HEK293 (cell line): ENCODE results near the gene MYOM1.

Experiments used
- CTCF ChIP-seq: fragments of 450-650 bp; formaldehyde crosslinking; IDR thresholded peaks from 2 replicates; pipeline ENCODE4 v1.5.1; 2016; ENCODE audit warnings: missing biosample characterization, missing genetic modification characterization
- PRDM2 ChIP-seq: fragments of 450-650 bp; formaldehyde crosslinking; IDR thresholded peaks from 2 replicates; pipeline ENCODE4 v1.5.1; 2016; ENCODE audit warnings: missing biosample characterization, missing genetic modification characterization, borderline replicate concordance
- ZFP41 ChIP-seq: fragments of 450-650 bp; formaldehyde crosslinking; IDR thresholded peaks from 2 replicates; pipeline ENCODE4 v1.5.1; 2016; ENCODE audit warnings: missing biosample characterization, missing genetic modification characterization, borderline replicate concordance
- ZNF175 ChIP-seq: fragments of 450-650 bp; formaldehyde crosslinking; IDR thresholded peaks from 2 replicates; pipeline ENCODE4 v1.5.1; 2016; ENCODE audit warnings: missing biosample characterization, missing genetic modification characterization
- ZNF514 ChIP-seq: fragments of 450-650 bp; formaldehyde crosslinking; IDR thresholded peaks from 2 replicates; pipeline ENCODE4 v1.5.1; 2016; ENCODE audit warnings: missing biosample characterization, missing genetic modification characterization

GRCh38 chr18:3154214-3154613, 65.6 kb downstream of the MYOM1 start:
- TF ChIP-seq PRDM2 (tag by site-specific recombination): no peak
- no peak for TF ChIP-seq ZFP41
- no peak for TF ChIP-seq CTCF
- TF ChIP-seq ZNF175 (tag by site-specific recombination): no peak
- no peak for TF ChIP-seq ZNF514 (tag by site-specific recombination)
